GM12878 (cell line): ENCODE results near the gene POLR3E.

Experiments
- ATF3 ChIP-seq: IDR thresholded peaks from 2 replicates; pipeline ENCODE4 v1.6.1; 2011; ENCODE audit warnings: low read depth, mild to moderate bottlenecking, low read length, moderate library complexity, borderline replicate concordance; ENCODE audit errors: extremely low read depth
- CEBPB ChIP-seq, 2 experiments: fragments of 150-350 bp in 1 of 2; IDR thresholded peaks; 2 replicates each; pipeline ENCODE4 v1.6.1; 2012 to 2014; ENCODE audit warnings: low read depth in 2 of 2, low read length in 2 of 2, borderline replicate concordance in 1 of 2, inconsistent platforms in 1 of 2
- CTCF ChIP-seq, 3 experiments: IDR thresholded peaks in 2 of 3; conservative IDR thresholded peaks in 1 of 3; 2 replicates each; pipeline ENCODE4 v1.5.1; 2011; ENCODE audit warnings: low read depth in 3 of 3, low read length in 3 of 3, mild to moderate bottlenecking in 3 of 3, control low read depth in 2 of 3, moderate library complexity in 2 of 3, inconsistent platforms in 1 of 3, mixed read lengths in 1 of 3; ENCODE audit not compliant: control insufficient read depth in 2 of 3, insufficient read depth in 1 of 3; ENCODE audit errors: extremely low read depth in 1 of 3
- EP300 ChIP-seq, 2 experiments: fragments of 150-350 bp in 1 of 2; IDR thresholded peaks; 2 replicates each; pipeline ENCODE4 v1.6.1; 2011 to 2012; ENCODE audit warnings: low read depth in 2 of 2, low read length in 2 of 2, borderline replicate concordance in 1 of 2, improper control_type of control experiment in 1 of 2, inconsistent platforms in 1 of 2; ENCODE audit not compliant: control insufficient read depth in 1 of 2
- NR2C2 ChIP-seq: IDR thresholded peaks from 2 replicates; pipeline ENCODE4 v1.6.1; 2011; ENCODE audit warnings: borderline replicate concordance, low read depth; ENCODE audit not compliant: control insufficient read depth, insufficient read length
- POLR2A ChIP-seq: IDR thresholded peaks from 2 replicates; pipeline ENCODE4 v1.6.1; 2011; ENCODE audit warnings: low read depth, mild to moderate bottlenecking, low read length
- POLR2AphosphoS5 ChIP-seq: IDR thresholded peaks from 2 replicates; pipeline ENCODE4 v1.6.1; 2011; ENCODE audit warnings: mild to moderate bottlenecking, low read length, inconsistent platforms
- REST ChIP-seq: IDR thresholded peaks from 2 replicates; pipeline ENCODE4 v1.6.1; 2012; ENCODE audit warnings: mild to moderate bottlenecking, low read depth, low read length
- RFX5 ChIP-seq: IDR thresholded peaks from 2 replicates; pipeline ENCODE4 v1.6.1; 2011; ENCODE audit warnings: low read depth, low read length, improper control_type of control experiment
- SMC3 ChIP-seq: IDR thresholded peaks from 2 replicates; pipeline ENCODE4 v1.6.1; 2011; ENCODE audit warnings: low read length, improper control_type of control experiment, borderline replicate concordance
- SP1 ChIP-seq: IDR thresholded peaks from one replicate; pipeline ENCODE4 v1.6.1; 2011; ENCODE audit warnings: low read depth, low read length
- WRNIP1 ChIP-seq: IDR thresholded peaks from 2 replicates; pipeline ENCODE4 v1.6.1; 2011; ENCODE audit warnings: low read depth, low read length, improper control_type of control experiment, borderline replicate concordance
- ZBTB33 ChIP-seq: fragments of 450-650 bp; IDR thresholded peaks from 2 replicates; pipeline ENCODE4 v1.6.1; 2017; ENCODE audit warnings: mild to moderate bottlenecking
- ZNF24 ChIP-seq: fragments of 450-650 bp; IDR thresholded peaks from 2 replicates; pipeline ENCODE4 v1.6.1; 2017; ENCODE audit warnings: antibody characterized with exemption, mild to moderate bottlenecking

- TF ChIP-seq EP300 (IDR thresholded peaks at IDR 0.05; ENCODE audit: borderline replicate concordance in 1 of 2, control insufficient read depth in 1 of 2, low read depth in 2 of 2, low read length in 2 of 2) (no peak), NR2C2 (no peak), CTCF (IDR thresholded peaks at IDR 0.05 in 2 of 3, conservative IDR thresholded peaks at IDR 0.05 in 1 of 3; ENCODE audit: control insufficient read depth in 2 of 3, extremely low read depth in 1 of 3, insufficient read depth in 1 of 3, low read depth in 3 of 3, low read length in 3 of 3) (no peak), ZBTB33 (no peak), REST (no peak), CEBPB (IDR thresholded peaks at IDR 0.05; ENCODE audit: borderline replicate concordance in 1 of 2, low read depth in 2 of 2, low read length in 2 of 2) (no peak), SP1 (no peak), POLR2A (no peak), SMC3 (no peak), ATF3 (no peak), RFX5 (no peak), WRNIP1 (no peak), POLR2AphosphoS5 (no peak), ZNF24 (no peak)
Measured at GRCh38 chr16:22257440-22257839, 39.8 kb upstream of the POLR3E start.
